HepG2 (cell line): ENCODE data around the gene NEUROD1. TPM values are rescaled to one million over a fixed set of nuclear protein-coding genes. Genes with fewer than 3 reads are reported as not detected.

ENCODE experiments used
- ATAC-seq: fragments of 200-7000 bp; cut with Tn5 transposase; 3 replicates; pipeline ENCODE4 v1.9.1; 2020; ENCODE audit warnings: mild to moderate bottlenecking, moderate library complexity
- BruUV-seq: library from RNA; stranded (reverse); fragments of 400-500 nt; replicated peaks from 2 replicates; lab custom pipeline; 2021; lab: Mats Ljungman, UMichigan
- CTCF ChIA-PET: fragments of 300-600 bp; formaldehyde crosslinking; extraction: SDS; loops from one replicate; lab custom pipeline; 2021; ENCODE audit warnings: low total read pairs, inconsistent platforms, low intra/inter-chr PET ratio; lab: Yijun Ruan, JAX
- POLR2A ChIA-PET: fragments of 350-600 bp; sonication (Branson Sonifier 250); formaldehyde crosslinking; loops from one replicate; lab custom pipeline; 2020; ENCODE audit warnings: antibody characterized with exemption, inconsistent platforms; lab: Yijun Ruan, JAX
- DNase-seq: peaks from one replicate; pipeline ENCODE4 v3.0.0-alpha.2; 2015; ENCODE audit warnings: low spot score
- FAIRE-seq: peaks from 3 replicates; lab custom pipeline; 2011; peaks lifted over from hg19 to GRCh38; lab: Jason Lieb, UNC
- H2AFZ ChIP-seq: one replicate; pipeline ENCODE4 v1.6.1; 2011; ENCODE audit warnings: low read length, inconsistent platforms
- H3K27ac ChIP-seq: fragments of 300-600 bp; 3 replicates; pipeline ENCODE4 v1.8.0; 2011; ENCODE audit warnings: mixed run types, mild to moderate bottlenecking, mixed read lengths, low read length, inconsistent platforms; ENCODE audit not compliant: insufficient read depth; ENCODE audit errors: extremely low read length
- H3K27me3 ChIP-seq, 2 experiments: fragments of 200-600 bp in 1 of 2; 2 replicates in 1 of 2; 3 replicates in 1 of 2; pipeline versions ENCODE4 v1.6.0 to v1.8.0; 2011; ENCODE audit warnings: low read length in 2 of 2, mild to moderate bottlenecking in 2 of 2, moderate library complexity in 2 of 2, inconsistent platforms in 1 of 2; ENCODE audit not compliant: insufficient read depth in 2 of 2, control insufficient read depth in 1 of 2
- H3K36me3 ChIP-seq, 2 experiments: fragments of 200-600 bp in 1 of 2; replicated peaks in 1 of 2; 2 replicates in 1 of 2; 3 replicates in 1 of 2; pipeline versions ENCODE4 v1.5.1 to v1.8.0; 2011; ENCODE audit warnings: low read length in 2 of 2, inconsistent platforms in 1 of 2; ENCODE audit not compliant: insufficient read depth in 2 of 2, control insufficient read depth in 1 of 2
- H3K4me1 ChIP-seq: 2 replicates; pipeline ENCODE4 v1.5.1; 2012; ENCODE audit warnings: low read length, inconsistent platforms; ENCODE audit not compliant: insufficient read depth
- H3K4me2 ChIP-seq: 2 replicates; pipeline ENCODE4 v1.6.0; 2011; ENCODE audit warnings: low read depth, low read length, inconsistent platforms
- H3K4me3 ChIP-seq, 3 experiments: fragments of 200-600 bp in 1 of 3; sonication (generic), shearing (Covaris generic) in 1 of 3; replicated peaks in 1 of 3; 2 replicates each; pipeline ENCODE4 v1.5.1; 2011 to 2016; ENCODE audit warnings: low read length in 3 of 3, inconsistent platforms in 2 of 3, low read depth in 2 of 3, mild to moderate bottlenecking in 2 of 3, control low read depth in 1 of 3, mixed read lengths in 1 of 3; ENCODE audit not compliant: insufficient read depth in 1 of 3
- H3K79me2 ChIP-seq: one replicate; pipeline ENCODE4 v1.6.1; 2011; ENCODE audit warnings: low read length, inconsistent platforms; ENCODE audit not compliant: insufficient read depth
- H3K9ac ChIP-seq: 2 replicates; pipeline ENCODE4 v1.6.0; 2011; ENCODE audit warnings: mild to moderate bottlenecking, low read depth, low read length, inconsistent platforms; ENCODE audit not compliant: insufficient read depth
- H3K9me3 ChIP-seq: 2 replicates; pipeline ENCODE4 v1.5.1; 2012; ENCODE audit warnings: mild to moderate bottlenecking, low read length
- H4K20me1 ChIP-seq: 2 replicates; pipeline ENCODE4 v1.6.0; 2011; ENCODE audit warnings: inconsistent platforms, mild to moderate bottlenecking, low read length, moderate library complexity; ENCODE audit not compliant: insufficient read depth
- AHR ChIP-seq: IDR thresholded peaks from 2 replicates; pipeline ENCODE4 v1.6.1; 2018; ENCODE audit warnings: missing genetic modification reagents, missing compliant biosample characterization
- CCAR2 ChIP-seq: fragments of 200-400 bp; formaldehyde crosslinking; optimal IDR thresholded peaks from 2 replicates; pipeline ENCODE3; 2018; ENCODE audit warnings: low read depth, mild to moderate bottlenecking, low read length, moderate library complexity
- CCDC6 ChIP-seq: sonication (generic); formaldehyde crosslinking; IDR thresholded peaks from 2 replicates; pipeline ENCODE4 v1.8.1; 2022; ENCODE audit warnings: mild to moderate bottlenecking, missing genetic modification reagents, moderate library complexity
- DPF2 ChIP-seq: sonication (generic); formaldehyde crosslinking; IDR thresholded peaks from 2 replicates; pipeline ENCODE4 v1.4.0; 2020; ENCODE audit warnings: mild to moderate bottlenecking, low read depth, missing genetic modification reagents, borderline replicate concordance
- DRAP1 ChIP-seq: IDR thresholded peaks from 2 replicates; pipeline ENCODE4 v1.6.1; 2016; ENCODE audit warnings: missing genetic modification reagents, missing compliant biosample characterization
- IKZF5 ChIP-seq: IDR thresholded peaks from 2 replicates; pipeline ENCODE4 v1.6.1; 2018; ENCODE audit warnings: missing genetic modification reagents, mild to moderate bottlenecking, missing compliant biosample characterization
- KDM3A ChIP-seq: IDR thresholded peaks from 2 replicates; pipeline ENCODE4 v1.6.1; 2018; ENCODE audit warnings: low read depth, missing compliant biosample characterization
- MIXL1 ChIP-seq: IDR thresholded peaks from 2 replicates; pipeline ENCODE4 v1.6.1; 2016
- NFATC3 ChIP-seq: sonication (generic); formaldehyde crosslinking; IDR thresholded peaks from 2 replicates; pipeline ENCODE4 v1.5.1; 2020; ENCODE audit warnings: mild to moderate bottlenecking, missing genetic modification reagents
- PCBP1 ChIP-seq: fragments of 200-400 bp; formaldehyde crosslinking; IDR thresholded peaks from 2 replicates; pipeline ENCODE4 v1.6.1; 2017; ENCODE audit warnings: mild to moderate bottlenecking, low read depth, low read length, borderline replicate concordance
- SKIL ChIP-seq: sonication (generic); formaldehyde crosslinking; IDR thresholded peaks from 2 replicates; pipeline ENCODE4 v1.8.0; 2022; ENCODE audit warnings: missing genetic modification reagents, mild to moderate bottlenecking, moderate library complexity, borderline replicate concordance
- SOX5 ChIP-seq: IDR thresholded peaks from 2 replicates; pipeline ENCODE4 v1.6.1; 2016; ENCODE audit warnings: borderline replicate concordance
- TOE1 ChIP-seq: sonication (generic); formaldehyde crosslinking; IDR thresholded peaks from 2 replicates; pipeline ENCODE4 v1.4.0; 2020; ENCODE audit warnings: mild to moderate bottlenecking, missing genetic modification reagents
- ZBTB42 ChIP-seq: sonication (generic); formaldehyde crosslinking; IDR thresholded peaks from 2 replicates; pipeline ENCODE4 v1.5.0; 2020; ENCODE audit warnings: mild to moderate bottlenecking, missing genetic modification reagents
- ZGPAT ChIP-seq: IDR thresholded peaks from 2 replicates; pipeline ENCODE4 v1.6.1; 2016; ENCODE audit warnings: mild to moderate bottlenecking
- ZNF501 ChIP-seq: sonication (generic); formaldehyde crosslinking; IDR thresholded peaks from 2 replicates; pipeline ENCODE4 v1.5.1; 2020; ENCODE audit warnings: mild to moderate bottlenecking, moderate library complexity, missing genetic modification reagents
- ZNF737 ChIP-seq: sonication (generic); formaldehyde crosslinking; IDR thresholded peaks from 2 replicates; pipeline ENCODE4 v1.5.0; 2020; ENCODE audit warnings: missing genetic modification reagents, mild to moderate bottlenecking, borderline replicate concordance
- ZUFSP ChIP-seq: sonication (generic); formaldehyde crosslinking; IDR thresholded peaks from 2 replicates; pipeline ENCODE4 v1.9.0; 2021; ENCODE audit warnings: missing genetic modification reagents, mild to moderate bottlenecking, borderline replicate concordance
- ZZZ3 ChIP-seq: sonication (generic); formaldehyde crosslinking; IDR thresholded peaks from 2 replicates; pipeline ENCODE4 v1.4.0; 2020; ENCODE audit warnings: missing genetic modification reagents, mild to moderate bottlenecking, borderline replicate concordance
- WGBS: methylation state at CpG from one replicate; pipeline ENCODE4 v1.1.6; 2017; ENCODE audit warnings: low lambda C conversion rate; 5-methylcytosine and 5-hydroxymethylcytosine counted together
- in situ Hi-C: cut with HindIII; loops from 2 replicates; pipeline ENCODE4 v1.10.0; 2017; ENCODE audit warnings: low pct_unique_long_range_greater_than_20kb; ENCODE audit not compliant: extremely low pct_ligation_motif_present
- intact Hi-C: fragments of 100-400 bp; cut with micrococcal nuclease; formaldehyde crosslinking; loops from one replicate; pipeline ENCODE4 v1.10.0; 2022; ENCODE audit not compliant: unreplicated experiment
- polyA plus RNA-seq, 8 experiments: library from polyadenylated mRNA; depleted of rRNA in 3 of 8; stranded (reverse) in 7 of 8; unstranded in 1 of 8; fragments of >200 nt; fragmentation: Illumina TruSeq in 4 of 8; extraction: Trizol in 4 of 8; gene quantifications; 2 replicates each; pipeline versions ENCODE4 v1.2.1 to v1.2.3, GENCODE V29; 2011 to 2016; ENCODE audit warnings: low read depth in 4 of 8, missing spikeins in 1 of 8, mixed read lengths in 1 of 8; ENCODE audit not compliant: insufficient read depth in 1 of 8
- total RNA-seq, 5 experiments: library from RNA; depleted of rRNA; stranded (reverse); fragments of >200 nt; fragmentation: Illumina TruSeq; extraction: Trizol; gene quantifications; 2 replicates each; pipeline ENCODE4 v1.2.3, GENCODE V29; 2016; ENCODE audit warnings: low read depth in 1 of 5

The NEUROD1 gene
- total and polyA plus RNA-seq, 2 of the 13 experiments (the other 11 are each of a cell fraction or from before 2014, with no cell fraction given), result not detected

- 35% methylated on average over 6 of the region's 6 CpGs for WGBS
- no peak for FAIRE-seq
- Histone ChIP-seq H3K4me1 (no peaks in the 10 kb centered on the region), H3K4me2 (no peak overlapping the region), H3K27me3 (no peaks in the 10 kb centered on the region), H3K9me3 (no peaks in the 10 kb centered on the region), H3K9ac (no peak overlapping the region), H2AFZ (no peak overlapping the region)
- in situ Hi-C loops, result no loop called here
- no TSS peak for BruUV-seq
- no peak for TF ChIP-seq ZNF501 (CRISPR knock-in tag)
- TF ChIP-seq ZUFSP, result no peak
- TF ChIP-seq SOX5, result no peak
- no peak for TF ChIP-seq SKIL (CRISPR knock-in tag)
- no peak for TF ChIP-seq DPF2 (CRISPR knock-in tag)
- no peak for TF ChIP-seq MIXL1 (CRISPR knock-in tag)
- no peak for TF ChIP-seq ZBTB42 (CRISPR knock-in tag)
- TF ChIP-seq CCAR2, result no peak
- no peak for TF ChIP-seq IKZF5 (CRISPR knock-in tag)
- TF ChIP-seq ZNF737 (CRISPR knock-in tag), result no peak
- TF ChIP-seq AHR (CRISPR knock-in tag), result no peak
- TF ChIP-seq DRAP1 (CRISPR knock-in tag), result no peak
- no peak for TF ChIP-seq TOE1
- no peak for TF ChIP-seq PCBP1
- no peak for TF ChIP-seq ZZZ3 (CRISPR knock-in tag)
- no peak for TF ChIP-seq KDM3A (CRISPR knock-in tag)
- TF ChIP-seq NFATC3 (CRISPR knock-in tag), result no peak
- no peak for TF ChIP-seq ZGPAT (CRISPR knock-in tag)
- no peak for TF ChIP-seq CCDC6 (CRISPR knock-in tag)
- TF ChIP-seq, all 625 proteins: peak for 0
- Histone ChIP-seq H4K20me1 (no peaks in the 10 kb centered on the region), H3K27ac (no peak overlapping the region), H3K36me3 (no peaks in the 10 kb centered on the region), H3K4me3 (no peak overlapping the region), H3K79me2 (no peaks in the 10 kb centered on the region)
- intact Hi-C loops, result no loop called here
- CTCF ChIA-PET, result no interaction called here
- DNase-seq (no peak), ATAC-seq (no peak)
- POLR2A ChIA-PET, result no interaction called here
Observed at GRCh38 chr2:181697126-181697525, 16.8 kb upstream of the NEUROD1 start.
